HepG2 (cell line): ENCODE data around the gene BTN1A1. TPM values are rescaled to one million over a fixed set of nuclear protein-coding genes. Genes with fewer than 3 reads are reported as not detected.

Experiments
- AHDC1 ChIP-seq: sonication (generic); formaldehyde crosslinking; IDR thresholded peaks from 2 replicates; pipeline ENCODE4 v1.5.1; 2020; ENCODE audit warnings: mild to moderate bottlenecking, missing genetic modification reagents, borderline replicate concordance
- ARHGAP35 ChIP-seq: sonication (generic); formaldehyde crosslinking; IDR thresholded peaks from 2 replicates; pipeline ENCODE4 v1.9.0; 2022; ENCODE audit warnings: mild to moderate bottlenecking, inconsistent platforms, moderate library complexity, missing genetic modification reagents, borderline replicate concordance
- IRF9 ChIP-seq: sonication (generic); formaldehyde crosslinking; IDR thresholded peaks from 2 replicates; pipeline ENCODE4 v1.8.0; 2022; ENCODE audit warnings: missing genetic modification reagents, mild to moderate bottlenecking, borderline replicate concordance
- KAT2B ChIP-seq: fragments of 150-350 bp; IDR thresholded peaks from 2 replicates; pipeline ENCODE4 v1.6.1; 2014; ENCODE audit warnings: low read depth, low read length, borderline replicate concordance
- MED8 ChIP-seq: sonication (generic); formaldehyde crosslinking; IDR thresholded peaks from 2 replicates; pipeline ENCODE4 v1.8.1; 2023; ENCODE audit warnings: mild to moderate bottlenecking, missing genetic modification reagents; ENCODE audit not compliant: insufficient replicate concordance
- SNRNP70 ChIP-seq: fragments of 200-400 bp; formaldehyde crosslinking; IDR thresholded peaks from 2 replicates; pipeline ENCODE4 v1.6.1; 2017; ENCODE audit warnings: mild to moderate bottlenecking, low read depth, low read length, moderate library complexity
- SP1 ChIP-seq, 2 experiments: fragments of 450-650 bp in 1 of 2; sonication (generic) in 1 of 2; formaldehyde crosslinking in 1 of 2; IDR thresholded peaks; 2 replicates each; pipeline versions ENCODE4 v1.4.0 to v1.6.1; 2016 to 2020; ENCODE audit warnings: missing genetic modification reagents in 1 of 2
- SP2 ChIP-seq: sonication (generic); formaldehyde crosslinking; IDR thresholded peaks from 2 replicates; pipeline ENCODE4 v1.5.1; 2020; ENCODE audit warnings: mild to moderate bottlenecking, missing genetic modification reagents
- UBTF ChIP-seq: sonication (generic); formaldehyde crosslinking; IDR thresholded peaks from 2 replicates; pipeline ENCODE4 v1.4.0; 2020; ENCODE audit warnings: mild to moderate bottlenecking, missing genetic modification reagents
- ZBTB38 ChIP-seq: sonication (generic); formaldehyde crosslinking; IDR thresholded peaks from 2 replicates; pipeline ENCODE4 v1.5.1; 2020; ENCODE audit warnings: mild to moderate bottlenecking, missing genetic modification reagents
- ZBTB7B ChIP-seq: sonication (generic); formaldehyde crosslinking; IDR thresholded peaks from 2 replicates; pipeline ENCODE4 v1.4.0; 2020; ENCODE audit warnings: missing genetic modification reagents
- ZKSCAN8 ChIP-seq: IDR thresholded peaks from 2 replicates; pipeline ENCODE4 v1.6.1; 2016; ENCODE audit warnings: borderline replicate concordance, missing genetic modification reagents, missing compliant biosample characterization
- ZNF276 ChIP-seq: sonication (generic); formaldehyde crosslinking; IDR thresholded peaks from 2 replicates; pipeline ENCODE4 v1.4.0; 2020; ENCODE audit warnings: mild to moderate bottlenecking, low read depth, missing genetic modification reagents
- ZNF331 ChIP-seq: sonication (generic); formaldehyde crosslinking; IDR thresholded peaks from 2 replicates; pipeline ENCODE4 v1.4.0; 2020; ENCODE audit warnings: missing genetic modification reagents
- polyA plus RNA-seq, 8 experiments: library from polyadenylated mRNA; depleted of rRNA in 3 of 8; stranded (reverse) in 7 of 8; unstranded in 1 of 8; fragments of >200 nt; fragmentation: Illumina TruSeq in 4 of 8; extraction: Trizol in 4 of 8; gene quantifications; 2 replicates each; pipeline versions ENCODE4 v1.2.1 to v1.2.3, GENCODE V29; 2011 to 2016; ENCODE audit warnings: low read depth in 4 of 8, missing spikeins in 1 of 8, mixed read lengths in 1 of 8; ENCODE audit not compliant: insufficient read depth in 1 of 8
- total RNA-seq, 5 experiments: library from RNA; depleted of rRNA; stranded (reverse); fragments of >200 nt; fragmentation: Illumina TruSeq; extraction: Trizol; gene quantifications; 2 replicates each; pipeline ENCODE4 v1.2.3, GENCODE V29; 2016; ENCODE audit warnings: low read depth in 1 of 5

Gene BTN1A1
- total and polyA plus RNA-seq, 2 of the 13 experiments (the other 11 are each of a cell fraction or from before 2014, with no cell fraction given), result 0.04 TPM; not detected in 1

GRCh38 chr6:26537846-26538571 lies 37.9 kb downstream of the BTN1A1 start, which contains the start of gene HMGN4 (continued):
- TF ChIP-seq ZNF331 (CRISPR knock-in tag) (peak; percentile 29; the same call in 1 of the 2 replicates), SNRNP70 (no peak), KAT2B (no peak), ZBTB38 (peak; percentile 82; the same call in 1 of the 2 replicates), SP1 (IDR thresholded peaks at IDR 0.05) (no peak), SP1 (CRISPR knock-in tag; IDR thresholded peaks at IDR 0.05) (no peak), ZKSCAN8 (CRISPR knock-in tag) (0 out of 2 replicates have a peak, but pooled peaks have one; percentile 26), UBTF (CRISPR knock-in tag) (peak; percentile 96), IRF9 (no peak; the same call in 1 of the 2 replicates), AHDC1 (0 out of 2 replicates have a peak, but pooled peaks have one; percentile 18), SP2 (no peak; the same call in 1 of the 2 replicates), ZBTB7B (CRISPR knock-in tag) (peak; percentile 86), MED8 (no peak), ZNF276 (CRISPR knock-in tag) (no peak; the same call in 1 of the 2 replicates), ARHGAP35 (peak; percentile 63)
